ENCODE measurements around the gene ACKR1. TPM values are rescaled to one million over a fixed set of nuclear protein-coding genes. Genes with fewer than 3 reads are reported as not detected.

ACKR1 gene
- total RNA-seq, 4 donors from 2014 or later, result 5.4 to 51.2 (median 21.5) TPM

- no peaks in the 10 kb centered on the region for H3K9me3 ChIP-seq
- H3K36me3 ChIP-seq, result no peaks in the 10 kb centered on the region
- DNase-seq, result no peak
- H3K4me3 ChIP-seq, result no peak overlapping the region
- peaks cover 0 to 9% (median 0%) of the 10 kb centered on the region in 4 donors for H3K4me1 ChIP-seq
- TF ChIP-seq CTCF (IDR thresholded peaks at IDR 0.05) (no peak), POLR2A (IDR thresholded peaks at IDR 0.05) (no peak)
- no peak overlapping the region for H3K27ac ChIP-seq
- H3K27me3 ChIP-seq, result no peaks in the 10 kb centered on the region
Measured at GRCh38 chr1:159228554-159228953, 23.9 kb downstream of the ACKR1 start.

GRCh38 chr1:159229260-159229885, 24.7 kb downstream of the ACKR1 start:
- peak overlapping the region in 1 of 4 donors; percentile 27 for H3K27ac ChIP-seq
- no peaks in the 10 kb centered on the region for H3K9me3 ChIP-seq
- H3K4me3 ChIP-seq, result no peak overlapping the region

GRCh38 chr1:159229896-159230295, 25.2 kb downstream of the ACKR1 start:
- no peaks in the 10 kb centered on the region for H3K36me3 ChIP-seq
- H3K4me1 ChIP-seq, result peaks cover 0 to 9% (median 0%) of the 10 kb centered on the region in 4 donors
- no peaks in the 10 kb centered on the region for H3K27me3 ChIP-seq
- H3K4me3 ChIP-seq, result no peak overlapping the region
- DNase-seq, result no peak
- H3K27ac ChIP-seq, result no peak overlapping the region
- no peak for TF ChIP-seq POLR2A (IDR thresholded peaks at IDR 0.05)
- no peak for TF ChIP-seq CTCF (IDR thresholded peaks at IDR 0.05)
- H3K9me3 ChIP-seq, result no peaks in the 10 kb centered on the region

More at GRCh38 chr1:159229260-159229885, 24.7 kb downstream of the ACKR1 start:
- no peaks in the 10 kb centered on the region for H3K36me3 ChIP-seq
- H3K4me1 ChIP-seq, result peaks cover 0 to 9% (median 0%) of the 10 kb centered on the region in 4 donors
- H3K27me3 ChIP-seq, result no peaks in the 10 kb centered on the region
- TF ChIP-seq CTCF (IDR thresholded peaks at IDR 0.05) (no peak), POLR2A (IDR thresholded peaks at IDR 0.05) (no peak)
- peak in 1 of 3 donors; percentile 53 for DNase-seq

- no peaks in the 10 kb centered on the region for H3K9me3 ChIP-seq
- no peak for TF ChIP-seq CTCF (IDR thresholded peaks at IDR 0.05)
- TF ChIP-seq POLR2A (IDR thresholded peaks at IDR 0.05), result no peak
- no peaks in the 10 kb centered on the region for H3K36me3 ChIP-seq
- no peak overlapping the region for H3K4me3 ChIP-seq
- no peak for DNase-seq
- H3K27ac ChIP-seq, result no peak overlapping the region
- no peaks in the 10 kb centered on the region for H3K27me3 ChIP-seq
- H3K4me1 ChIP-seq, result no peaks in the 10 kb centered on the region
Measured at GRCh38 chr1:159239551-159240220, 35.0 kb downstream of the ACKR1 start.

GRCh38 chr1:159247266-159247665, 42.6 kb downstream of the ACKR1 start:
- no peak for DNase-seq
- Histone ChIP-seq H3K4me3 (no peak overlapping the region), H3K4me1 (no peaks in the 10 kb centered on the region), H3K9me3 (no peaks in the 10 kb centered on the region), H3K27ac (no peak overlapping the region), H3K27me3 (no peaks in the 10 kb centered on the region), H3K36me3 (no peaks in the 10 kb centered on the region)
- TF ChIP-seq CTCF (IDR thresholded peaks at IDR 0.05) (no peak), POLR2A (IDR thresholded peaks at IDR 0.05) (no peak)
